AG09309 (cell line): ENCODE results near the gene VILL.

Experiments
- DNase-seq: peaks from one replicate; pipeline ENCODE4 v3.0.0-alpha.2; 2010; ENCODE audit warnings: low read depth
- H3K4me3 ChIP-seq: 2 replicates; pipeline ENCODE4 v1.5.1; 2011; ENCODE audit warnings: mild to moderate bottlenecking, low read depth, low read length, moderate library complexity; ENCODE audit not compliant: control insufficient read depth
- CTCF ChIP-seq: IDR thresholded peaks from 2 replicates; pipeline ENCODE4 v1.5.1; 2011; ENCODE audit warnings: mild to moderate bottlenecking, low read depth, low read length, inconsistent platforms; ENCODE audit not compliant: insufficient read depth, control insufficient read depth; ENCODE audit errors: missing control alignments

Gene VILL

GRCh38 chr3:38054499-38055001 is 64.0 kb downstream of the VILL start:
- H3K4me3 ChIP-seq: no peak overlapping the region
- DNase-seq: no peak
- TF ChIP-seq CTCF: no peak
